HG03045 (cell line): ENCODE data around the gene ACYP2.
"Not testable (repeated sequence)": the region's sequence is repeated elsewhere in the genome, so short reads cannot be mapped to it uniquely, and the experiment has no call there.

Experiments
- ATAC-seq: cut with Tn5 transposase; IDR thresholded peaks from one replicate; pipeline ENCODE4 v1.9.1; 2021; ENCODE audit warnings: mild to moderate bottlenecking, moderate library complexity; ENCODE audit not compliant: unreplicated experiment

The ACYP2 gene

GRCh38 chr2:54096141-54096540 is 19.3 kb upstream of the ACYP2 start:
- ATAC-seq: not testable (repeated sequence)

- ATAC-seq: no peak
Measured at GRCh38 chr2:54097124-54097523, 18.3 kb upstream of the ACYP2 start.

GRCh38 chr2:54099370-54099769 is 16.0 kb upstream of the ACYP2 start:
- no peak for ATAC-seq

GRCh38 chr2:54099829-54100585 is 15.4 kb upstream of the ACYP2 start:
- peak; percentile 78 for ATAC-seq

GRCh38 chr2:54100772-54101171 is 14.6 kb upstream of the ACYP2 start:
- ATAC-seq: no peak

- no peak for ATAC-seq
Measured at GRCh38 chr2:54103454-54104314, 11.7 kb upstream of the ACYP2 start.

- peak; percentile 62 for ATAC-seq
Measured at GRCh38 chr2:54106631-54107454, 8.6 kb upstream of the ACYP2 start.

GRCh38 chr2:54107455-54107764 is 8.0 kb upstream of the ACYP2 start:
- no peak for ATAC-seq

GRCh38 chr2:54107903-54108615 is 7.4 kb upstream of the ACYP2 start:
- ATAC-seq: no peak

- ATAC-seq: no peak
Measured at GRCh38 chr2:54109848-54110247, 5.6 kb upstream of the ACYP2 start.

GRCh38 chr2:54114479-54114878 is 936 bp upstream of the ACYP2 start:
- not testable (repeated sequence) for ATAC-seq

- ATAC-seq: no peak
Measured at GRCh38 chr2:54114936-54115283, 505 bp upstream of the ACYP2 start.

GRCh38 chr2:54116598-54116997 is 1.2 kb downstream of the ACYP2 start:
- ATAC-seq: not testable (repeated sequence)

GRCh38 chr2:54120950-54121349 is 5.5 kb downstream of the ACYP2 start:
- ATAC-seq: no peak

- ATAC-seq: no peak
Measured at GRCh38 chr2:54122171-54122935, 6.9 kb downstream of the ACYP2 start.

- no peak for ATAC-seq
Measured at GRCh38 chr2:54122939-54123338, 7.5 kb downstream of the ACYP2 start.

GRCh38 chr2:54127174-54127573 is 11.8 kb downstream of the ACYP2 start:
- ATAC-seq: not testable (repeated sequence)

GRCh38 chr2:54133056-54133455 is 17.6 kb downstream of the ACYP2 start:
- ATAC-seq: no peak

- no peak for ATAC-seq
Measured at GRCh38 chr2:54139210-54139609, 23.8 kb downstream of the ACYP2 start.

- no peak for ATAC-seq
Measured at GRCh38 chr2:54143780-54144179, 28.4 kb downstream of the ACYP2 start.
